Peyer's patch (tissue), 4 donors: ENCODE measurements around the gene TSPAN9. TPM values are rescaled to one million over a fixed set of nuclear protein-coding genes. Genes with fewer than 3 reads are reported as not detected.
A peak's percentile ranks its signal among the peaks of the same experiment; 100 is the strongest.
"Not testable (repeated sequence)": the region's sequence is repeated elsewhere in the genome, so short reads cannot be mapped to it uniquely, and the experiment has no call there.

Source experiments
- DNase-seq, 3 donors: peaks; one replicate each; pipeline ENCODE4 v3.0.0-alpha.2; 2017 to 2019
- H3K27ac ChIP-seq, 4 donors: fragments of 200-600 bp; sonication (generic); one replicate each; pipeline ENCODE4 v1.5.1; 2016 to 2019
- H3K27me3 ChIP-seq, 2 donors: fragments of 200-600 bp; sonication (generic); one replicate each; pipeline ENCODE4 v1.5.1; 2019
- H3K36me3 ChIP-seq, 3 donors: fragments of 200-600 bp; sonication (generic); one replicate each; pipeline ENCODE4 v1.5.1; 2016 to 2019
- H3K4me1 ChIP-seq, 4 donors: fragments of 200-600 bp; sonication (generic); one replicate each; pipeline ENCODE4 v1.5.1; 2016 to 2019
- H3K4me3 ChIP-seq, 4 donors: fragments of 200-600 bp; sonication (generic); 1 replicate in 3 of 4; 2 replicates in 1 of 4; pipeline ENCODE4 v1.5.1; 2016 to 2019; ENCODE audit warnings: mild to moderate bottlenecking in 1 of 4
- H3K9me3 ChIP-seq, 4 donors: fragments of 200-600 bp; sonication (generic); one replicate each; pipeline ENCODE4 v1.5.1; 2016 to 2019; ENCODE audit warnings: mild to moderate bottlenecking in 1 of 4
- CTCF ChIP-seq, 6 experiments: fragments of 450-650 bp in 4 of 6; fragments of 200-600 bp in 2 of 6; sonication (generic) in 1 of 6; IDR thresholded peaks; one replicate each; pipeline ENCODE4 v1.5.1; 2017 to 2019; ENCODE audit warnings: antibody characterized with exemption in 6 of 6, mild to moderate bottlenecking in 3 of 6, moderate library complexity in 1 of 6
- POLR2A ChIP-seq, 2 donors: fragments of 450-650 bp; IDR thresholded peaks; one replicate each; pipeline ENCODE4 v1.5.1; 2017; ENCODE audit warnings: antibody characterized with exemption in 2 of 2, mild to moderate bottlenecking in 2 of 2, moderate library complexity in 2 of 2
- total RNA-seq, 4 donors: library from RNA; depleted of rRNA; stranded (reverse); fragments of >200 nt; gene quantifications; one replicate each; pipeline ENCODE4 v1.1.0, GENCODE V29; 2016

The TSPAN9 gene
- total RNA-seq, 4 donors from 2014 or later: 7.5 to 23.9 (median 11.8) TPM

- H3K27me3 ChIP-seq: no peaks in the 10 kb centered on the region
- DNase-seq: no peak
- no peak for TF ChIP-seq CTCF (IDR thresholded peaks at IDR 0.05)
- no peak for TF ChIP-seq POLR2A (IDR thresholded peaks at IDR 0.05)
- H3K27ac ChIP-seq: no peak overlapping the region
- H3K4me1 ChIP-seq: no peaks in the 10 kb centered on the region
- H3K9me3 ChIP-seq: no peaks in the 10 kb centered on the region
- no peak overlapping the region for H3K4me3 ChIP-seq
- H3K36me3 ChIP-seq: no peaks in the 10 kb centered on the region
Observed at GRCh38 chr12:3065300-3065699, 11.9 kb upstream of the TSPAN9 start.

- not testable (repeated sequence) for DNase-seq, H3K4me3 ChIP-seq, H3K9me3 ChIP-seq, H3K4me1 ChIP-seq, H3K36me3 ChIP-seq, H3K27ac ChIP-seq, H3K27me3 ChIP-seq
Observed at GRCh38 chr12:3065846-3066245, 11.3 kb upstream of the TSPAN9 start.

GRCh38 chr12:3069714-3070113 lies 7.5 kb upstream of the TSPAN9 start:
- no peak for DNase-seq
- no peak for TF ChIP-seq POLR2A (IDR thresholded peaks at IDR 0.05)
- no peak for TF ChIP-seq CTCF (IDR thresholded peaks at IDR 0.05)

GRCh38 chr12:3071107-3071506 lies 6.1 kb upstream of the TSPAN9 start:
- TF ChIP-seq CTCF (IDR thresholded peaks at IDR 0.05) (no peak), POLR2A (IDR thresholded peaks at IDR 0.05) (no peak)
- no peaks in the 10 kb centered on the region for H3K4me1 ChIP-seq
- no peaks in the 10 kb centered on the region for H3K36me3 ChIP-seq
- no peak overlapping the region for H3K4me3 ChIP-seq
- no peaks in the 10 kb centered on the region for H3K27me3 ChIP-seq
- H3K9me3 ChIP-seq: no peaks in the 10 kb centered on the region
- no peak overlapping the region for H3K27ac ChIP-seq
- no peak for DNase-seq

More at GRCh38 chr12:3069714-3070113, 7.5 kb upstream of the TSPAN9 start:
- no peak overlapping the region for H3K27ac ChIP-seq
- H3K36me3 ChIP-seq: no peaks in the 10 kb centered on the region
- no peaks in the 10 kb centered on the region for H3K9me3 ChIP-seq
- no peaks in the 10 kb centered on the region for H3K27me3 ChIP-seq
- no peaks in the 10 kb centered on the region for H3K4me1 ChIP-seq
- H3K4me3 ChIP-seq: no peak overlapping the region

- TF ChIP-seq POLR2A (IDR thresholded peaks at IDR 0.05): no peak
- TF ChIP-seq CTCF (IDR thresholded peaks at IDR 0.05): no peak
- H3K27me3 ChIP-seq: no peaks in the 10 kb centered on the region
- H3K4me3 ChIP-seq: no peak overlapping the region
- H3K36me3 ChIP-seq: no peaks in the 10 kb centered on the region
- DNase-seq: no peak
- peaks cover 0 to 6% (median 2%) of the 10 kb centered on the region in 4 donors for H3K4me1 ChIP-seq
- H3K27ac ChIP-seq: no peak overlapping the region
- H3K9me3 ChIP-seq: no peaks in the 10 kb centered on the region
Observed at GRCh38 chr12:3071710-3072109, 5.5 kb upstream of the TSPAN9 start.

GRCh38 chr12:3073438-3074250 lies 3.5 kb upstream of the TSPAN9 start:
- Histone ChIP-seq H3K4me1 (peaks cover 0 to 8% (median 3%) of the 10 kb centered on the region in 4 donors), H3K36me3 (no peaks in the 10 kb centered on the region), H3K4me3 (no peak overlapping the region), H3K27ac (no peak overlapping the region), H3K27me3 (no peaks in the 10 kb centered on the region), H3K9me3 (no peaks in the 10 kb centered on the region)
- DNase-seq: peak; percentile 63 to 92 (median 88)
- peak; percentile 83 to 95 (median 90) for TF ChIP-seq CTCF (IDR thresholded peaks at IDR 0.05)
- TF ChIP-seq POLR2A (IDR thresholded peaks at IDR 0.05): no peak
